HepG2 (cell line): ENCODE data around the gene ARHGAP10. TPM values are rescaled to one million over a fixed set of nuclear protein-coding genes. Genes with fewer than 3 reads are reported as not detected.

Source experiments
- ATAC-seq: fragments of 200-7000 bp; cut with Tn5 transposase; 3 replicates; pipeline ENCODE4 v1.9.1; 2020; ENCODE audit warnings: mild to moderate bottlenecking, moderate library complexity
- BruUV-seq: library from RNA; stranded (reverse); fragments of 400-500 nt; replicated peaks from 2 replicates; lab custom pipeline; 2021; lab: Mats Ljungman, UMichigan
- CTCF ChIA-PET: fragments of 300-600 bp; formaldehyde crosslinking; extraction: SDS; loops from one replicate; lab custom pipeline; 2021; ENCODE audit warnings: low total read pairs, inconsistent platforms, low intra/inter-chr PET ratio; lab: Yijun Ruan, JAX
- POLR2A ChIA-PET: fragments of 350-600 bp; sonication (Branson Sonifier 250); formaldehyde crosslinking; loops from one replicate; lab custom pipeline; 2020; ENCODE audit warnings: antibody characterized with exemption, inconsistent platforms; lab: Yijun Ruan, JAX
- DNase-seq: peaks from one replicate; pipeline ENCODE4 v3.0.0-alpha.2; 2015; ENCODE audit warnings: low spot score
- FAIRE-seq: peaks from 3 replicates; lab custom pipeline; 2011; peaks lifted over from hg19 to GRCh38; lab: Jason Lieb, UNC
- H2AFZ ChIP-seq: one replicate; pipeline ENCODE4 v1.6.1; 2011; ENCODE audit warnings: low read length, inconsistent platforms
- H3K27ac ChIP-seq: fragments of 300-600 bp; 3 replicates; pipeline ENCODE4 v1.8.0; 2011; ENCODE audit warnings: mixed run types, mild to moderate bottlenecking, mixed read lengths, low read length, inconsistent platforms; ENCODE audit not compliant: insufficient read depth; ENCODE audit errors: extremely low read length
- H3K27me3 ChIP-seq, 2 experiments: fragments of 200-600 bp in 1 of 2; 2 replicates in 1 of 2; 3 replicates in 1 of 2; pipeline versions ENCODE4 v1.6.0 to v1.8.0; 2011; ENCODE audit warnings: low read length in 2 of 2, mild to moderate bottlenecking in 2 of 2, moderate library complexity in 2 of 2, inconsistent platforms in 1 of 2; ENCODE audit not compliant: insufficient read depth in 2 of 2, control insufficient read depth in 1 of 2
- H3K36me3 ChIP-seq, 2 experiments: fragments of 200-600 bp in 1 of 2; replicated peaks in 1 of 2; 2 replicates in 1 of 2; 3 replicates in 1 of 2; pipeline versions ENCODE4 v1.5.1 to v1.8.0; 2011; ENCODE audit warnings: low read length in 2 of 2, inconsistent platforms in 1 of 2; ENCODE audit not compliant: insufficient read depth in 2 of 2, control insufficient read depth in 1 of 2
- H3K4me1 ChIP-seq: 2 replicates; pipeline ENCODE4 v1.5.1; 2012; ENCODE audit warnings: low read length, inconsistent platforms; ENCODE audit not compliant: insufficient read depth
- H3K4me2 ChIP-seq: 2 replicates; pipeline ENCODE4 v1.6.0; 2011; ENCODE audit warnings: low read depth, low read length, inconsistent platforms
- H3K4me3 ChIP-seq, 3 experiments: fragments of 200-600 bp in 1 of 3; sonication (generic), shearing (Covaris generic) in 1 of 3; replicated peaks in 1 of 3; 2 replicates each; pipeline ENCODE4 v1.5.1; 2011 to 2016; ENCODE audit warnings: low read length in 3 of 3, inconsistent platforms in 2 of 3, low read depth in 2 of 3, mild to moderate bottlenecking in 2 of 3, control low read depth in 1 of 3, mixed read lengths in 1 of 3; ENCODE audit not compliant: insufficient read depth in 1 of 3
- H3K79me2 ChIP-seq: one replicate; pipeline ENCODE4 v1.6.1; 2011; ENCODE audit warnings: low read length, inconsistent platforms; ENCODE audit not compliant: insufficient read depth
- H3K9ac ChIP-seq: 2 replicates; pipeline ENCODE4 v1.6.0; 2011; ENCODE audit warnings: mild to moderate bottlenecking, low read depth, low read length, inconsistent platforms; ENCODE audit not compliant: insufficient read depth
- H3K9me3 ChIP-seq: 2 replicates; pipeline ENCODE4 v1.5.1; 2012; ENCODE audit warnings: mild to moderate bottlenecking, low read length
- H4K20me1 ChIP-seq: 2 replicates; pipeline ENCODE4 v1.6.0; 2011; ENCODE audit warnings: inconsistent platforms, mild to moderate bottlenecking, low read length, moderate library complexity; ENCODE audit not compliant: insufficient read depth
- MLLT10 ChIP-seq: sonication (generic); formaldehyde crosslinking; IDR thresholded peaks from 2 replicates; pipeline ENCODE4 v1.4.0; 2020; ENCODE audit warnings: missing genetic modification reagents
- RBAK ChIP-seq: sonication (generic); formaldehyde crosslinking; IDR thresholded peaks from 2 replicates; pipeline ENCODE4 v1.5.1; 2020; ENCODE audit warnings: mild to moderate bottlenecking, missing genetic modification reagents
- RERE ChIP-seq: IDR thresholded peaks from 2 replicates; pipeline ENCODE4 v1.6.1; 2016; ENCODE audit warnings: low read depth, missing genetic modification reagents, missing compliant biosample characterization
- SOX5 ChIP-seq: IDR thresholded peaks from 2 replicates; pipeline ENCODE4 v1.6.1; 2016; ENCODE audit warnings: borderline replicate concordance
- TCF7 ChIP-seq: sonication (generic); IDR thresholded peaks from 2 replicates; pipeline ENCODE4 v1.6.1; 2016; ENCODE audit warnings: antibody characterized with exemption, low read depth
- ZFP36L1 ChIP-seq: sonication (generic); formaldehyde crosslinking; IDR thresholded peaks from 2 replicates; pipeline ENCODE4 v1.8.0; 2022; ENCODE audit warnings: mild to moderate bottlenecking, missing genetic modification reagents, moderate library complexity
- ZFP36L2 ChIP-seq: sonication (generic); formaldehyde crosslinking; IDR thresholded peaks from 2 replicates; pipeline ENCODE4 v1.4.0; 2020; ENCODE audit warnings: missing genetic modification reagents
- ZMAT3 ChIP-seq: sonication (generic); formaldehyde crosslinking; conservative IDR thresholded peaks from 2 replicates; pipeline ENCODE4 v1.7.0; 2021; ENCODE audit warnings: missing genetic modification reagents
- ZNF83 ChIP-seq: sonication (generic); formaldehyde crosslinking; IDR thresholded peaks from 2 replicates; pipeline ENCODE4 v1.4.0; 2020; ENCODE audit warnings: missing genetic modification reagents, mild to moderate bottlenecking, borderline replicate concordance
- WGBS: methylation state at CpG from one replicate; pipeline ENCODE4 v1.1.6; 2017; ENCODE audit warnings: low lambda C conversion rate; 5-methylcytosine and 5-hydroxymethylcytosine counted together
- in situ Hi-C: cut with HindIII; loops from 2 replicates; pipeline ENCODE4 v1.10.0; 2017; ENCODE audit warnings: low pct_unique_long_range_greater_than_20kb; ENCODE audit not compliant: extremely low pct_ligation_motif_present
- intact Hi-C: fragments of 100-400 bp; cut with micrococcal nuclease; formaldehyde crosslinking; loops from one replicate; pipeline ENCODE4 v1.10.0; 2022; ENCODE audit not compliant: unreplicated experiment
- polyA plus RNA-seq, 8 experiments: library from polyadenylated mRNA; depleted of rRNA in 3 of 8; stranded (reverse) in 7 of 8; unstranded in 1 of 8; fragments of >200 nt; fragmentation: Illumina TruSeq in 4 of 8; extraction: Trizol in 4 of 8; gene quantifications; 2 replicates each; pipeline versions ENCODE4 v1.2.1 to v1.2.3, GENCODE V29; 2011 to 2016; ENCODE audit warnings: low read depth in 4 of 8, missing spikeins in 1 of 8, mixed read lengths in 1 of 8; ENCODE audit not compliant: insufficient read depth in 1 of 8
- total RNA-seq, 5 experiments: library from RNA; depleted of rRNA; stranded (reverse); fragments of >200 nt; fragmentation: Illumina TruSeq; extraction: Trizol; gene quantifications; 2 replicates each; pipeline ENCODE4 v1.2.3, GENCODE V29; 2016; ENCODE audit warnings: low read depth in 1 of 5
- TF ChIP-seq, protein P1 (sequence below): sonication (generic); formaldehyde crosslinking; IDR thresholded peaks from 2 replicates; pipeline ENCODE4 v1.4.0; 2020; ENCODE audit warnings: missing genetic modification reagents, borderline replicate concordance

The ARHGAP10 gene
- total and polyA plus RNA-seq, 2 of the 13 experiments (the other 11 are each of a cell fraction or from before 2014, with no cell fraction given), result 0.45 to 1.6 TPM

DNA sequence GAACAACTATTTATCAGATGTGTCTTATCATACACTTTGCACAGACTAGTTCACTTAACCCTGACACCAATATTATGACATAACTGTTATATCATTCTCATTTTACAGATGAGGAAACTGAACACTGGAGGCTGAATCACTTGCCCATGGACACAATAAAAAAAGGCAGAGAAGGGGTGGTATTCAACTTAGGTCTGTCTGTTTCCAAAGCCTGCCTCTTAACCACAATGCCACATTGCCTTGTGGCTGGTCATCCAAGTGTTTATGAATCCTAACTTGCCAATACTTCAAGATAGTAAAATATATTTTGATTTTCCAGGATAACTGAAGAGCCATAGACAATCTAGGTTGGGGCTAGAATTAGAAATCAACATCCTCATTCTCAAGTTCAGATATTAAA, 382.5 kb downstream of the ARHGAP10 start (continued):
- TF ChIP-seq ZMAT3 (CRISPR knock-in tag) (no peak), ZFP36L1 (CRISPR knock-in tag) (no peak), MLLT10 (CRISPR knock-in tag) (no peak), RBAK (no peak)
- TF ChIP-seq, protein P1, sequence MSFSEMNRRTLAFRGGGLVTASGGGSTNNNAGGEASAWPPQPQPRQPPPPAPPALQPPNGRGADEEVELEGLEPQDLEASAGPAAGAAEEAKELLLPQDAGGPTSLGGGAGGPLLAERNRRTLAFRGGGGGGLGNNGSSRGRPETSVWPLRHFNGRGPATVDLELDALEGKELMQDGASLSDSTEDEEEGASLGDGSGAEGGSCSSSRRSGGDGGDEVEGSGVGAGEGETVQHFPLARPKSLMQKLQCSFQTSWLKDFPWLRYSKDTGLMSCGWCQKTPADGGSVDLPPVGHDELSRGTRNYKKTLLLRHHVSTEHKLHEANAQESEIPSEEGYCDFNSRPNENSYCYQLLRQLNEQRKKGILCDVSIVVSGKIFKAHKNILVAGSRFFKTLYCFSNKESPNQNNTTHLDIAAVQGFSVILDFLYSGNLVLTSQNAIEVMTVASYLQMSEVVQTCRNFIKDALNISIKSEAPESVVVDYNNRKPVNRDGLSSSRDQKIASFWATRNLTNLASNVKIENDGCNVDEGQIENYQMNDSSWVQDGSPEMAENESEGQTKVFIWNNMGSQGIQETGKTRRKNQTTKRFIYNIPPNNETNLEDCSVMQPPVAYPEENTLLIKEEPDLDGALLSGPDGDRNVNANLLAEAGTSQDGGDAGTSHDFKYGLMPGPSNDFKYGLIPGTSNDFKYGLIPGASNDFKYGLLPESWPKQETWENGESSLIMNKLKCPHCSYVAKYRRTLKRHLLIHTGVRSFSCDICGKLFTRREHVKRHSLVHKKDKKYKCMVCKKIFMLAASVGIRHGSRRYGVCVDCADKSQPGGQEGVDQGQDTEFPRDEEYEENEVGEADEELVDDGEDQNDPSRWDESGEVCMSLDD (CRISPR knock-in tag), result no peak

DNA sequence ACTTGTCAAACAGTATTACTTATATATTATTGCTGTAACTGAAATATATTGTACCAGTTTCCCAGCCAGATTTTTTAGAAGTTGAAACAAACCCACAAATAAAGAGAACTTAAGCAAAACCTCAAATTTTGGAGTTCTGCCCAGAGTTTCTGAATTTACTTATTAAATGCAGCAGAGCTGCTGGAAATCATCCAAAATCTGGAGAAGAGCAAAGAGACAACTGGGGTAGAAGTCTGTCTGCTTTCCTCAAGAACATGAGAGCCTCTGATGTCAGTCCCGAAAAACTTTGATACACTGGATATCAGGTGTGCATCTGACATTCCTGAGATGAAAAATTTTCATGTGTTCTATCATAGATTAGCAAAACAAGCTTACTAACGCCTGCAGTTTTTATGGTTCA, 384.4 kb downstream of the ARHGAP10 start:
- no peaks in the 10 kb centered on the region for H3K36me3 ChIP-seq
- BruUV-seq, result no TSS peak
- H3K4me3 ChIP-seq, result no peak overlapping the region
- no peaks in the 10 kb centered on the region for H3K27me3 ChIP-seq
- 7% methylated on average over 2 of the region's 2 CpGs for WGBS
- intact Hi-C loops, result no loop called here
- H3K4me2 ChIP-seq, result no peak overlapping the region
- ChIA-PET CTCF (no interaction called here), POLR2A (no interaction called here)
- H3K4me1 ChIP-seq, result no peaks in the 10 kb centered on the region
- no peak for TF ChIP-seq RERE (CRISPR knock-in tag)
- no peak for TF ChIP-seq SOX5 (CRISPR knock-in tag)
- TF ChIP-seq ZNF83, result no peak
- no peak for TF ChIP-seq TCF7
- no peak for TF ChIP-seq ZFP36L2
- H3K9ac ChIP-seq, result no peak overlapping the region
- no peaks in the 10 kb centered on the region for H3K79me2 ChIP-seq
- H2AFZ ChIP-seq, result no peak overlapping the region
- FAIRE-seq, result no peak
- DNase-seq, result no peak
- no peak overlapping the region for H3K27ac ChIP-seq
- H3K9me3 ChIP-seq, result no peaks in the 10 kb centered on the region
- in situ Hi-C loops, result no loop called here
- no peak for ATAC-seq
- no peaks in the 10 kb centered on the region for H4K20me1 ChIP-seq
